Mesothelial cell of epicardium (in vitro differentiated cells): ENCODE results near the gene SGSM2. TPM values are rescaled to one million over a fixed set of nuclear protein-coding genes. Genes with fewer than 3 reads are reported as not detected.

ENCODE experiments used
- DNase-seq, 2 experiments: peaks; one replicate each; pipeline ENCODE4 v3.0.0; 2021; ENCODE audit warnings: low spot score in 2 of 2; ENCODE audit not compliant: unreplicated experiment in 2 of 2
- H3K27ac Mint-ChIP-seq: 2 replicates; pipeline ENCODE4 v1.8.0; 2021; ENCODE audit warnings: mixed read lengths
- H3K27me3 Mint-ChIP-seq: 2 replicates; pipeline ENCODE4 v1.8.0; 2021; ENCODE audit warnings: low read depth, mixed read lengths
- H3K36me3 Mint-ChIP-seq: 2 replicates; pipeline ENCODE4 v1.8.0; 2021; ENCODE audit warnings: mixed read lengths
- H3K4me1 Mint-ChIP-seq: 2 replicates; pipeline ENCODE4 v1.8.0; 2021; ENCODE audit warnings: mixed read lengths
- H3K4me3 Mint-ChIP-seq: 2 replicates; pipeline ENCODE4 v1.8.0; 2021; ENCODE audit warnings: mild to moderate bottlenecking, moderate library complexity, mixed read lengths
- H3K9me3 Mint-ChIP-seq: 2 replicates; pipeline ENCODE4 v1.8.0; 2021; ENCODE audit warnings: mixed read lengths
- total RNA-seq: library from RNA; stranded (reverse); gene quantifications from 3 replicates; pipeline ENCODE4 v1.2.1, GENCODE V29; 2021
- TF ChIP-seq, protein P1 (sequence below): fragments of 200-600 bp; sonication (generic); IDR thresholded peaks from one replicate; pipeline ENCODE4 v1.5.0; 2021; ENCODE audit warnings: antibody characterized with exemption; ENCODE audit not compliant: unreplicated experiment

Gene SGSM2
- total RNA-seq, 1 donor from 2014 or later = 79.2 TPM

DNA sequence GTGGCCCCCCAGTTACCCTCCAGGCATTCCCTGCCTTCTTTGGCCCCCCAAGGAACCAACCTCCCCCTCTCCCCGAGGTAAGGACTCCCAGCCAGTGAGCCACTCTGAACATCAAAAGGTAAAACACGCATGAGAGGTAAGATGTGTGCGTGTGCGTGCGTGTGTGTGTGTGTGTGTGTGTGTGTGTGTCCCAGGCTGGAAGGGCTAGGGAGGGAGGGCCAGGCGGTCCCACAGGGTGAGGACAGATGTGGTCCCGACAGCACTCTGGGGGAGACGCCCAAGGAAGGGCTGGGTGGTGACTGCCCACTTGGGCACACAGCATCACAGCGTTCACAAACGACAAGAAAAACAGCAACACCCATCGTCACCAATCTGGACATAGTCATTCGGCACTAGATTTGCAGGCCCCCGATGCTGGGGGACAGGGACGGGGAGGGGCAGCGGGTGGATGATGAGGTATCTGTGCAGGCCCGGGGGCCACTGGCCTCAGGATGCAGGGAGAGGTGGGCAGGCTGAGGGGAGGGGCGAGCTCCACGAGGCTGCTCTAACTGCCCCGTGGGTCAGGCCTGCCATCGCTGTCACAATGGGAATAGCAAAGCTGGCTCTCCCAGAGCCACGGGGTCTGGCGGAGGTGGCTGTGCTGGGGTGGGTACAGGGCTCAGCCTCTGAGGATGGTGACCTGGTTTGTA lies 47.3 kb downstream of the SGSM2 start:
- Mint-ChIP-seq H3K36me3 (peaks cover 10% of the 10 kb centered on the region), H3K27me3 (no peaks in the 10 kb centered on the region), H3K9me3 (no peaks in the 10 kb centered on the region), H3K4me1 (peaks cover 17% of the 10 kb centered on the region), H3K4me3 (no peak overlapping the region), H3K27ac (no peak overlapping the region)
- TF ChIP-seq, protein P1, sequence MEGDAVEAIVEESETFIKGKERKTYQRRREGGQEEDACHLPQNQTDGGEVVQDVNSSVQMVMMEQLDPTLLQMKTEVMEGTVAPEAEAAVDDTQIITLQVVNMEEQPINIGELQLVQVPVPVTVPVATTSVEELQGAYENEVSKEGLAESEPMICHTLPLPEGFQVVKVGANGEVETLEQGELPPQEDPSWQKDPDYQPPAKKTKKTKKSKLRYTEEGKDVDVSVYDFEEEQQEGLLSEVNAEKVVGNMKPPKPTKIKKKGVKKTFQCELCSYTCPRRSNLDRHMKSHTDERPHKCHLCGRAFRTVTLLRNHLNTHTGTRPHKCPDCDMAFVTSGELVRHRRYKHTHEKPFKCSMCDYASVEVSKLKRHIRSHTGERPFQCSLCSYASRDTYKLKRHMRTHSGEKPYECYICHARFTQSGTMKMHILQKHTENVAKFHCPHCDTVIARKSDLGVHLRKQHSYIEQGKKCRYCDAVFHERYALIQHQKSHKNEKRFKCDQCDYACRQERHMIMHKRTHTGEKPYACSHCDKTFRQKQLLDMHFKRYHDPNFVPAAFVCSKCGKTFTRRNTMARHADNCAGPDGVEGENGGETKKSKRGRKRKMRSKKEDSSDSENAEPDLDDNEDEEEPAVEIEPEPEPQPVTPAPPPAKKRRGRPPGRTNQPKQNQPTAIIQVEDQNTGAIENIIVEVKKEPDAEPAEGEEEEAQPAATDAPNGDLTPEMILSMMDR = no peak
- DNase-seq = no peak

DNA sequence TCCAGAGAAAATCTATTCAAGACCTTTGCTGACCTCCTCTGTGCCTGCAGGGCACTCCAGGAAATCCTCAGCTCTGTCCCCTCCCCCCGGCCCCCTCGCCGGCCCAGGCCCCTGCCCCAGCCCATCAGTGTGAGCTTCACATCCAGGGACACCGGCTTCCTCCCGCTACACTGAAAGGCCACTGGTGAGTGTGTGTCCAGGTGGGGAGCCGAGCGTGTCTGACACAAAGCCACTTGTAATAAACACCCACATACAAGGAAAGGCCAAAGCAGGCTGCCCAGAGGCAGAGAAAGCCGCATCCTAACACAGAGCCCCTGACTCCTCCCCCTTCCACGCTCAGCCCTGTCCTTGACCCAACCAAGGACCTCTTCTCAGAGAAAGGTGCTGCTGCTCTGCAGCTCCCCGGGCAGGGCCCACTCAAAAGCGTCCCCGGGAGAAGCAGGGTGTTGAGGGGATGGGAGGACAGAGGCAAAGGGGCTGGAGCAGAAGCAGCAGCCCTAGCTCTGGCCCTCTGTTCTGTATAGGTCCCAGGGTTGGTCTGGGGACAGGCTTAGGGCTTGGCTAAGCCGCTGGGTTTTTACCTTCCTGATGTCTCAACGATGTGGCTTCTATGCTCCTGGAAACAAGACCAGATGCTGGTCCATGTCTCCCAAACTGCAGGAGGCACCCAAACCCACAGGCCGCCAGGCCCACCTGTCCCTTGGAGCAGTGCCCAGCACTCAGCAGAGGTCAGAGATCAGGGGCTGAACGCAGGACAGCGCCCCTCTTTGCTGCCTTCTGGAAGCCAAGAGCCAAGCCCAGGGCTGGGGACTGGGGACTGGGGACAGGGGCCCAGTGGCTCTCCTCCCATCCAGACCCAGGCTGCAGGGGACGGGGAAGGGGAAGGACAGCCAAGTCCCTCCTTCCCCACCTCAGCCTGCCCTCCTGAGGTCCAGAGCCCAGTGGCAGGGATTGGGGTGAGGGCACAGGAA lies 48.2 kb downstream of the SGSM2 start:
- no peaks in the 10 kb centered on the region for H3K9me3 Mint-ChIP-seq
- DNase-seq = no peak
- H3K4me1 Mint-ChIP-seq = peaks cover 18% of the 10 kb centered on the region
- H3K4me3 Mint-ChIP-seq = no peak overlapping the region
- H3K36me3 Mint-ChIP-seq = peaks cover 10% of the 10 kb centered on the region
- TF ChIP-seq, protein P1 = no peak
- no peak overlapping the region for H3K27ac Mint-ChIP-seq
- no peaks in the 10 kb centered on the region for H3K27me3 Mint-ChIP-seq

DNA sequence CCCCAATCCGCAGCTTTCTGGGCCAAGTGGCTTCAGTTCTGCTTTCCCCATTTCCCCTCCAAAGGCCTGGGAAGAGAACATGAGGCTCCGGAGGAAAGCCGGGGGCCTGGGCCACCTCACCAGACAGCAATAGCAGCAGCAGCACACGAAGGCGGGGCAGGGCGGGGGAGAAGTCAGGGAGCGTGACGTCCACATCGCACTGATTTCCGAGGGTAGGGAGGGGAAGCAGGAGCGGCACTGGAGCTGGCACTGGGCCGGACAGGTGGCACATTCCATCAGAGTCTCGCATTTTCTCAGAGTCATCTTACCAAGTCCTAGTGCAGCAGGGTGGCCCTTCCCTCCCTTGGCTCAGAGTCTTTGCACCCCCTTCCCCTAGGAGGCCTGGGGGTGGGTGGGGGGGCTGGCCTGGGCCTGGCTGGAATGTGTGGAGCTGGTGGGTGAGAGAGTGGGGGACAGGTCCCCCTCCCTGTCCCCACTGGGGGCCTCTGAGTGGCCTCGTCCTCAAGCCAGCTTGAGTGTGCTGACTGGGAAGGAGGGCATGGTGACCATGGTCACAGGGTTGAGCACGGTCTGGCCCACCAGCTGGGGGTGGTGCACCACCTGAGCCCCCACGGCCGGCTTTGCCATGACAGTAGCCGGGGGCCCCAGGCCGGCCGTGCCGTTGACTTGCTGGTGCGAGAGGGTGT lies 49.2 kb downstream of the SGSM2 start:
- Mint-ChIP-seq H3K4me1 (peaks cover 22% of the 10 kb centered on the region), H3K36me3 (peaks cover 10% of the 10 kb centered on the region), H3K9me3 (no peaks in the 10 kb centered on the region), H3K4me3 (no peak overlapping the region), H3K27ac (no peak overlapping the region), H3K27me3 (no peaks in the 10 kb centered on the region)
- no peak for DNase-seq
- TF ChIP-seq, protein P1 = no peak

DNA sequence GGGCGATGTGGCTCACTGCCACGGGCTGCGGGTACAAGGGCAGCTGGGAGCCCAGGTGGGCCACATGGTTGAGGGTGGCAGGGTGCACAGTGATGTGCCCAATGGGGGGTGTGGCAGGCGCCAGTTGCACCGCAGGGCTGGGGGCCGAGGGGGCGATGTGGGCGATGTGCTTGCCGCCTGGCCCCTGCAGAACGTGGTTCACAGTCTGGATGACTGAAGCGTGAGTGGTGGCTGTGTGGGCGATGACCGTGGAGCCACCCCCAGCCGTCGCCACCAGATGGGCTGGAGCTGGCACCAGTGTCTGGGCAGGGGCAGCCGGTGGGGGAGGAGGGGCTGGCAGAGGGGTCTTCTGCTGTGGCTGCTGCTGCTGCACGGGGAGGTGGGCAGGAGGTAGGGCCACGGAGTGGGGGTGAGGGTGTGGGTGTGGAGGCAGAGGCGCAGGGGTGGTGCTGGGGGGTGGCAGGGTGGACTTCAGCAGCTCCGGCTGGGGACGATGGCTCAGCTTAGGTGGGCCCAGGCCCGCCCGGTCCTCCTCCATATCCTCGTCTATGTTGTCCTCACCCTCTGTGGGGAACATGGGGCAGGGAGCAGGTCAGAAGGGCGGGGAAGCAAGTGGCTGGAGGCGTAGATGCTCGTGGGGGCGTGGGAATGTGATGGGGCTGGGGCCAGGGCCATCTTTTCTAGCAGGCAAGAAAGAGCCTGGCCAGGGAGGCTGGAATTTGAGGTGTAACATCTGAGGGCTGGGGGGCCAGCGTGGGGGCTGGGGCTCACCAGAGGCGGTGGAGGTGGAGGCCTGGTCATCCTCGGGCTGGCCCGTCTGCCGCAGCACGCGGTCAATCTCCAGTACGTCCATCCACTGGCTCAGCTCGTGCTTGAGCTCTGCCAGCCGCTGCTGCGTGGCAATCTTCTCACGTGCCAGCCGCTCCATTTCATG lies 50.1 kb downstream of the SGSM2 start:
- DNase-seq = no peak
- H3K27ac Mint-ChIP-seq = no peak overlapping the region
- H3K9me3 Mint-ChIP-seq = no peaks in the 10 kb centered on the region
- TF ChIP-seq, protein P1 = no peak
- H3K27me3 Mint-ChIP-seq = no peaks in the 10 kb centered on the region
- H3K4me3 Mint-ChIP-seq = no peak overlapping the region
- peaks cover 10% of the 10 kb centered on the region for H3K36me3 Mint-ChIP-seq
- peaks cover 30% of the 10 kb centered on the region for H3K4me1 Mint-ChIP-seq
